Mucosa of descending colon (tissue), 3 donors: ENCODE measurements around the gene DDI2. TPM values are rescaled to one million over a fixed set of nuclear protein-coding genes. Genes with fewer than 3 reads are reported as not detected.

Experiments used
- ATAC-seq: fragments of 200-7000 bp; cut with Tn5 transposase; one replicate; pipeline ENCODE4 v1.9.1; 2020; ENCODE audit warnings: mild to moderate bottlenecking, moderate library complexity
- DNase-seq, 3 donors: peaks; one replicate each; pipeline ENCODE4 v3.0.0-alpha.2; 2020
- H3K36me3 ChIP-seq: fragments of 200-600 bp; one replicate; pipeline ENCODE4 v1.8.0; 2021; ENCODE audit warnings: low read depth, mild to moderate bottlenecking
- H3K4me1 ChIP-seq: fragments of 200-600 bp; one replicate; pipeline ENCODE4 v1.8.0; 2021; ENCODE audit warnings: low read depth, mild to moderate bottlenecking
- H3K4me3 ChIP-seq: fragments of 200-600 bp; one replicate; pipeline ENCODE4 v1.8.0; 2021; ENCODE audit warnings: mild to moderate bottlenecking
- H3K9me3 ChIP-seq: fragments of 200-600 bp; one replicate; pipeline ENCODE4 v1.8.0; 2021; ENCODE audit warnings: mild to moderate bottlenecking
- intact Hi-C, 2 donors: fragments of 100-400 bp; cut with DNase I in 1 of 2; cut with micrococcal nuclease in 1 of 2; formaldehyde crosslinking; loops; one replicate each; pipeline versions ENCODE4 v1.11.0 to v1.11.1; 2022; cut with DNase I, micrococcal nuclease
- total RNA-seq, 3 donors: library from RNA; stranded (reverse); fragmentation: NEBNext Ultra II Directional in 2 of 3; extraction: Animal tissue kit (Norgen Biotek cat#: 25700) in 2 of 3; gene quantifications; one replicate each; pipeline versions ENCODE4 v1.2.1 to v1.2.4, GENCODE V29; 2021 to 2023
- TF ChIP-seq, protein P1 (sequence below): fragments of 200-600 bp; IDR thresholded peaks from one replicate; pipeline ENCODE4 v1.8.0; 2022; ENCODE audit warnings: antibody characterized with exemption, mild to moderate bottlenecking
- donor health status: DM: no; HTN: no; CAD: no; lungs with moderate emphysema.
- donor health status: DM: no; HTN: no; CAD: no.
- donor health status: DM: no; HTN: yes; CAD: no.

DDI2 gene
- total RNA-seq, 3 donors from 2014 or later, result 33.5 to 36.2 (median 34.6) TPM

DNA sequence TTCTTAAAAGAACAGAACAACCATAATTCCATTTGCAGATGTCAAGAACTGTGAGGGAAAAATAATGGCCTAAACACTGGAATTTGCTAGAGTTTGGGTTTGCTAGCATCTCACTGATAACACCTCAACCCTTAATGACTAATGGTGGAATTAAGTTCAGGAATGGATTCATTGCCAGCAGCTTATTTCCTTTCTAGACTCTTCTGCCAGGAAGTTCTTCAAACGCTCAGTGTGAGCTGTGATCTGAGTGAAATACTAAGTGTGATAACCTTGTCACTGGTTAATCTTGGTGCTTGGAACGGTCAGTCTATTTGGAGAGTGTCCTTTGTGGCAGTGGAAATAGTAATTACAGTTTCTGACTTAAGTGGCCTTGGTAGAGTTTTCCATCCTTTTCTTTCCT lies 45.2 kb downstream of the DDI2 start:
- Histone ChIP-seq H3K4me3 (no peak overlapping the region), H3K4me1 (no peaks in the 10 kb centered on the region), H3K36me3 (peaks cover 14% of the 10 kb centered on the region), H3K9me3 (no peaks in the 10 kb centered on the region)
- DNase-seq, result no peak
- intact Hi-C loops, result no loop called here
- no peak for ATAC-seq
- TF ChIP-seq, protein P1, sequence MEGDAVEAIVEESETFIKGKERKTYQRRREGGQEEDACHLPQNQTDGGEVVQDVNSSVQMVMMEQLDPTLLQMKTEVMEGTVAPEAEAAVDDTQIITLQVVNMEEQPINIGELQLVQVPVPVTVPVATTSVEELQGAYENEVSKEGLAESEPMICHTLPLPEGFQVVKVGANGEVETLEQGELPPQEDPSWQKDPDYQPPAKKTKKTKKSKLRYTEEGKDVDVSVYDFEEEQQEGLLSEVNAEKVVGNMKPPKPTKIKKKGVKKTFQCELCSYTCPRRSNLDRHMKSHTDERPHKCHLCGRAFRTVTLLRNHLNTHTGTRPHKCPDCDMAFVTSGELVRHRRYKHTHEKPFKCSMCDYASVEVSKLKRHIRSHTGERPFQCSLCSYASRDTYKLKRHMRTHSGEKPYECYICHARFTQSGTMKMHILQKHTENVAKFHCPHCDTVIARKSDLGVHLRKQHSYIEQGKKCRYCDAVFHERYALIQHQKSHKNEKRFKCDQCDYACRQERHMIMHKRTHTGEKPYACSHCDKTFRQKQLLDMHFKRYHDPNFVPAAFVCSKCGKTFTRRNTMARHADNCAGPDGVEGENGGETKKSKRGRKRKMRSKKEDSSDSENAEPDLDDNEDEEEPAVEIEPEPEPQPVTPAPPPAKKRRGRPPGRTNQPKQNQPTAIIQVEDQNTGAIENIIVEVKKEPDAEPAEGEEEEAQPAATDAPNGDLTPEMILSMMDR, result no peak

DNA sequence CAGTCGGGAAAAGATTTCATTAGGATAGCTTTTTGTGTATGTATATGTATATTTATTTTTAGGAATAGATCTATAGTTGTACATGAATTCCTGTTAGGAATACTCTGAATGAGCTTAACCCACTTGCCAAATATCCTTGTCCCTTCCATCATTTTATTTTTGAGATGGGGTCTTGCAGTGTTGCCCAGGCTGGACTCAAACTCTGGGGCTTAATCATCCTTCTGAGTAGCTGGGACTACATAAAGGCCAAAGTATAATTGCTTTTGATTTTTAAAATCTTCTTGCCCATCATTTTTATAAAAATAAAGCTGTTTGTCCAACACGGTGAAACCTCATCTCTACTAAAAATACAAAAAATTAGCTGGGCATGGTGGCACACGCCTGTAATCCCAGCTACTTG lies 46.7 kb downstream of the DDI2 start:
- TF ChIP-seq, protein P1, result no peak
- DNase-seq, result no peak
- Histone ChIP-seq H3K4me1 (no peaks in the 10 kb centered on the region), H3K36me3 (peaks cover 14% of the 10 kb centered on the region), H3K4me3 (no peak overlapping the region), H3K9me3 (no peaks in the 10 kb centered on the region)
- intact Hi-C loops, result no loop called here
- ATAC-seq, result no peak

DNA sequence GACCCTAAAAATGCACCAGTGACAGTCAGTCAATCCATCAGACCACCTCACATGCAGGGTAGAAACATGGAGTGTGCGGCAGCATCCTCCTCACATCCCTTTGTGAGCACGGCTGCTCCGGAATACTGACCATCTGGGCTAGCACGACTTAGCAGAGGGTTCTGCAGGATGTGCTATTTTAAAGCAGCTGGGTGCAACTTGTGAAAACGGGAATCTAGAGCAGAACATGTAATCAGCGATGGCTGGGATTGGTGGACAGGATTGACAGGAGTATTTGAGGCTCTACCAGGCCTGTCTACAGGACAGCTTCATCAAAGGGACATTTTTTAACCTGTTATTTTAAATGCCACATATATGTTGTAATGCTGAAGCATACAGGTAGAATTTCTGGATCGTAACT lies 50.1 kb downstream of the DDI2 start:
- no peaks in the 10 kb centered on the region for H3K9me3 ChIP-seq
- no peak for DNase-seq
- TF ChIP-seq, protein P1, result no peak
- H3K4me1 ChIP-seq, result peaks cover 4% of the 10 kb centered on the region
- intact Hi-C loops, result no loop called here
- no peak overlapping the region for H3K4me3 ChIP-seq
- no peak for ATAC-seq
- H3K36me3 ChIP-seq, result no peaks in the 10 kb centered on the region

DNA sequence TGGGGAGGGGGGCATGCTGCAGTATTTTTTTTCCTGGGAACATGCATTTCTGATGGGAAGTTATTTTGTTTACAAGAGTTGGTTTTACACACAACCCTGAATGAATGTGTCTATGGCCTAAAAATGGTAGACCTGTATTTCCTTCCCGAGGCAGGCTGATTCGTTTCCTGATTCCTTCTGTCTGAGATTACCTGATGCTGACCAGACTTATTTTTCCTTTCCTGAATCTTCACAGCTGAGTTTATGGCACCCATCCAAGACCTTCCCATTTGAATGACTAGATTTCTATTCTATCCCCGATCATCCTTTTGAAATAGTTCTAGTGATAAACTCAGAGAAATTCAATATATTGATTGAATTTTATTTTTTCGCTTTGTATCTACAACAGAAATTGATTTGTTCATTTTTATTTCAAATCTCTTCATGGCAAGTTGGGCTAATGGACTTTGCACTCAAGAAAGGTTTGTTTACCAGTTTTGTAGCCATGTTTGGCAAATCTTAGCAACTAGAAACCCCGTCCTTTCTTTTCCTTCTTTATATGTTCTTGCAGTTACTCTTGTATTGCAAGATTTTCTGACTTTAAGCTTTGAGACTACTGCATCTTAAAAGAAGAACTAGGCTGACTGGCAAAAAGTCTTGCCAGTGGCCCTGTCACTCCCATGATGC lies 51.0 kb downstream of the DDI2 start:
- no peak overlapping the region for H3K4me3 ChIP-seq
- DNase-seq (no peak), ATAC-seq (peak; percentile 45)
- TF ChIP-seq, protein P1, result no peak
- H3K4me1 ChIP-seq, result peaks cover 4% of the 10 kb centered on the region
- no peaks in the 10 kb centered on the region for H3K9me3 ChIP-seq
- intact Hi-C loops, result no loop called here
- H3K36me3 ChIP-seq, result no peaks in the 10 kb centered on the region

DNA sequence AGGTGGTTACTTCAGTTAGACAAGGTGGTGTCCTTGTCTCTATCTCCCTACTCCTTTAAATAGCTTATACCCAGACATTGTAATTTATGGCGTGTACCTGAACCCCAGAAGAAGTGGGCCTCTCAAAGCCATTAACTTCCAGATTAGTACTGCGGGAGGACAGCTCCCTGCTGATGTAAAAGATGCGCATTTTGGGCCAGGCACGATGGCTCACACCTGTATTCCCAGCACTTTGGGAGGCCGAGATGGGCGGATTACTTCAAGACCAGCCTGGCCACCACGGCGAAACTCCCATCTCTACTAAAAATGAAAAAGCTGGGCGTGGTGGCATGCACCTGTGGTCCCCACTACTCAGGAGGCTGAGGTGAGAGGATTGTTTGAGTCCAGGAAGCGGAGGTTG lies 51.8 kb downstream of the DDI2 start:
- ATAC-seq (no peak), DNase-seq (no peak)
- TF ChIP-seq, protein P1, result no peak
- H3K9me3 ChIP-seq, result no peaks in the 10 kb centered on the region
- H3K36me3 ChIP-seq, result no peaks in the 10 kb centered on the region
- intact Hi-C loops, result no loop called here
- H3K4me3 ChIP-seq, result no peak overlapping the region
- H3K4me1 ChIP-seq, result peaks cover 4% of the 10 kb centered on the region

DNA sequence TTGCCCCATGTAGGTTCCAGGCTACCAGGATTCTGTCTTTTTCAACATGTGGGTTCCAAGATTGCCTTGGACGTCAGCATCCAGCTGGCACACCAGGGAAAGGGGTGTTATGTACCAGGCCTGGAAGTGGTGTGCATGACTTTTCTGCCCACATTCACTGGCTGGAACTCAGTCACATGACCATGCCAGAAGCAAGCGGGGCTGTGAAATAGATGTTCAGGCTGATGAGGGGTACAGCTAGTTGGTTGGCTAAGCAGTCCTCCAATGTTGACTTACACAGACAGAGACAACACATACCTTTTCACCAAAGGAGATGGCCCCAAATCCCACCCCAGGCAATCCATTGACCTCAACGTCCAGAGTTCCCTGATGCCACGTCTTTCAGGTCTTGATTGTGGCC lies 52.6 kb downstream of the DDI2 start:
- Histone ChIP-seq H3K36me3 (no peaks in the 10 kb centered on the region), H3K4me3 (no peak overlapping the region), H3K9me3 (no peaks in the 10 kb centered on the region), H3K4me1 (peaks cover 4% of the 10 kb centered on the region)
- TF ChIP-seq, protein P1, result no peak
- no peak for DNase-seq
- no peak for ATAC-seq
- intact Hi-C loops, result no loop called here
